GM18498 (cell line): ENCODE data around the gene PIP4K2C.
A peak's percentile ranks its signal among the peaks of the same experiment; 100 is the strongest.

Experiments
- ATAC-seq: cut with Tn5 transposase; IDR thresholded peaks from one replicate; pipeline ENCODE4 v1.9.1; 2021; ENCODE audit warnings: mild to moderate bottlenecking, moderate library complexity; ENCODE audit not compliant: unreplicated experiment

The PIP4K2C gene

DNA sequence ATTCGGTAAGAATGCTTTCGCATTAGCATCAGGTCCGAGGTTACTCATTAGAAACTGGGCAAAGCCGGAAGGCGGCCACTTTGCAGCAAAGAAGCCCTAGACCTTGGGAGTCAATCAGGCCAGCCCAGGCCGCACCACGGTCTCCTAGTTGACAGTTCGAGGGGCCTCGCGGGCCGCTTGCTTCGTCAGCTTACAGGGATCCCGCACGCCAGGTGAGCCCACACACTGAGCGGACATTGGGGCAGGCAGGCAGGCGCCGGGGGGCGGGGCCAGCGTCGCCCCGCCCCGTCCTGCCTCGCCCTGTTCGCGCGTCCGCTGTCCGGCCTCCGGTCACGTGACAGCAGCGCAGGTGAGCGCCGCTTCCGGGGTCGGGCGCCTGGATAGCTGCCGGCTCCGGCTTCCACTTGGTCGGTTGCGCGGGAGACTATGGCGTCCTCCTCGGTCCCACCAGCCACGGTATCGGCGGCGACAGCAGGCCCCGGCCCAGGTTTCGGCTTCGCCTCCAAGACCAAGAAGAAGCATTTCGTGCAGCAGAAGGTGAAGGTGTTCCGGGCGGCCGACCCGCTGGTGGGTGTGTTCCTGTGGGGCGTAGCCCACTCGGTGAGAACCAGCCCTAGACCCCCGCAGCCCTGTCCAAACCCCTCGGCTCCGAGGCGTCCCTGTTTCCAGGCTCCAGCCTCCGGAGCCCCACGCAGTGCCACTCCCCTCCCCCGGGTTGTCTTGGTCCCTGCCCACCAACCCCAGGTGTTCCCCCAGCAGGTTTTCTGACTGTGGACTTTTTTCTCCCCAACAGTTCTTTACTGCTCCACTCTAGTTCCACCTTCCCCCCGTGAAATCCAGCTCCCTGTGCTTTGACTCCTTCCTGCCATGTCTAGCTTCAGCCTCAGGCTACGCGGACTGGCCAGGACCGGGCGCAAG is at the start of gene PIP4K2C:
PIP4K2C (plus strand) TSS at position 329 of the 918 bp plus-strand sequence; CDS start at position 427, 98 bp downstream.
- ATAC-seq, result peak; percentile 95

DNA sequence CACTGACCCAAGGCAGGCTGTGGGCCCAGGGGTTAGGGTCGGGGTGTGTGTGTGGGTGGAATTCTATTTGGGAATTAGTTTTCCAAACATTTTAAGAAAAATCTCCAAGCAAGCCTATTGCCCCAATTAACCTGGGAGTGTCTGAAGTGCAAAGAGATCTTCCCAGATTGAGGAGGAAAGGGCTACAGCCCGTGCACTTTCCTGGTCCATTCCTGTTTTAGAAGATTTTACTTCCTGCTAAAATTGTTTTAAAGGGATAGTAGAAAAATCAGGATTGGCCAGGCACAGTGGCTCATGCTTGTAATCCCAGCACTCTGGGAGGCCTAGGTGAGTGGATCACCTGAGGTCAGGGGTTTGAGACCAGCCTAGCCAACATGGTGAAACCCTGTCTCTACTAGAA is 49.3 kb upstream of the PIP4K2C start:
- ATAC-seq, result no peak

DNA sequence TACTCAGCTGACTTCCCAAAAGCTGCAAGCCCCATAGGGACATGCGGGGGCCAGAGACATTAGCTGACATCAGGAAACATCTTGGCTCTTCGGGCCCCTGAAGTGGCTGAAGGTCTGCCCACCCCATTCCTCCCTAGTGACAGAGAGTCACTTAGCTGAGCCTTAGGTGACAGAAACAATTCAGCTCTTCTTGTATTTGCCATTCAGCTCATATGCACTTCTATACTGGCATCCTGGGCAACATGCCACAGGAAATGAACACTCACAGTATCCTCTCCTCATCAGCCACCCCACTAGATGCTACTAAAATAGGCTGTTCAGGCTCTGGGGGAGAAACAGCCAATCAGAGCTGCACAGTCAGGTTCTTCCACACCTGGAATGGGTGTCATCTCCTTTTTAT is 47.4 kb upstream of the PIP4K2C start:
- no peak for ATAC-seq

DNA sequence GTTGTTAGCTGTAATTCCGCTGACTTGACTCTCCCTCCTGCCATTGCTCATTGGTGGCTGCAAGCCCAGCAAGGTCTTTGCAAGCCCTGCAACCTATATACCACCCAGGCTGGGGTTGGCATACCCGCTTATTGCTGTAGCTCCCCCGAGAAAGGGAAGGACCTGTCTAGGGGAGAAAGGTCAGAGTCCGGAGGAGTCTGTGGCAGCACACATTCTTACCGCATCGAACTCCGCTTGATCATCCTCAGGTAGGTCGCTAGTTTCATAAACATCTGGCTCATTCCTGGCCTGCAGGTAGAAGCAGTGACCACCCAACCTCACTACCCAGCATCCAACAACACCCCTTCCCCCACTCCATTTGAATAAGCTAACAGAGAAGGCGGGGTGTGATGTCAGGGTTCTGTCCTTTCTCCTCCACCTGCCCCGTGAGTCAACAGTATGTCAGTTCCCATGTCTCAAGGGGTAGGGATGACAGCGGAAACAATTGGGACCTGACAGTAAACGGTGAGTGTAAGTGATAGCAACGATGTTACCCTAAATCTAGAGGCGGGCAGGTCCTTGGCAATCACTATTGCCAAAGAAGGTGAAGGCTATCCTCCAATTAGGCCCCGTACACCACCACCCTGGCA is 45.1 kb upstream of the PIP4K2C start:
- no peak for ATAC-seq

DNA sequence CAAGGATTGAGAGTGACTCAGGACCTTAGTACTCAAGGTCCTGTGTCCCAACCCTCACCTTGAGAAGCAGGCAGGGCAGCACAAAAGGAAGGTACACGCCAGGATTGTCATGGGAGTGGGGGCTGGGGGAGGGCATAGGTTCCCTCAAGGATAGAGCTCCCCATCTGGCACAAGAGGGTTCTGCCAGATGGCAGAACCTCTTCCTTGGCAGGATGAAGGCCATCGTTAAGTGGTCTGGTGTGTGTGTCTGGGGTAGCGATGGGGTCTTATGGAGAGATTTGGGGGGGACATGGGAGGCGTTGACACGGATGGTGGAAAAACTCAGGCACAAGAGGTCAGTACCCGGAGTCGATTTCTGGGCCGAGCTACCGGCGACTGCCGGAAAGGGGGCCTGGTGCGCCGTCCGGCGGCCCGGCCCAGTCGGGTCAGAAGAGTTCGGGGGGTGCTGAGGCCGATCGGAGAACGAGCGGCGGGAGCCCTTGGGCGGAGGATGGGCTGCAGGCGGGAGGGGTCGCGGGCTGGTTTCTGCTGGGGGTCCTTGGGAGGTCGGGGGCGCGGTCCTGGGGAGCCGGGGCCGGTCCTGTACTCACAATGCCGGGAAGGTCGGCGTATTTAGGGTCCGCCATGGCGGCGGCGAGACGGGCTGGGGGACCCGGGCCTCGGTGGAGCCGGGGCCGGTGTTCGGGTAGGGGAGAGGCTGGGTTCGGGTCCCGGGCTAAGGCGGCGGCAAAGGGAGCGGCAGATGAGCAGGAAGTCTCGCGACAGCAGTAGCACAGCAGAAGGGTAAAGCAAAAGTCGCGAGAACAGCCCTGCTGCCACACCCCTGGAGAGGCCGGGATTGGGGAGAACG is 44.3 kb upstream of the PIP4K2C start, which contains the start of gene DCTN2:
DCTN2 (minus strand) TSS at position 755 of the 850 bp plus-strand sequence; CDS start at position 626, 129 bp downstream.
- peak; percentile 98 for ATAC-seq

DNA sequence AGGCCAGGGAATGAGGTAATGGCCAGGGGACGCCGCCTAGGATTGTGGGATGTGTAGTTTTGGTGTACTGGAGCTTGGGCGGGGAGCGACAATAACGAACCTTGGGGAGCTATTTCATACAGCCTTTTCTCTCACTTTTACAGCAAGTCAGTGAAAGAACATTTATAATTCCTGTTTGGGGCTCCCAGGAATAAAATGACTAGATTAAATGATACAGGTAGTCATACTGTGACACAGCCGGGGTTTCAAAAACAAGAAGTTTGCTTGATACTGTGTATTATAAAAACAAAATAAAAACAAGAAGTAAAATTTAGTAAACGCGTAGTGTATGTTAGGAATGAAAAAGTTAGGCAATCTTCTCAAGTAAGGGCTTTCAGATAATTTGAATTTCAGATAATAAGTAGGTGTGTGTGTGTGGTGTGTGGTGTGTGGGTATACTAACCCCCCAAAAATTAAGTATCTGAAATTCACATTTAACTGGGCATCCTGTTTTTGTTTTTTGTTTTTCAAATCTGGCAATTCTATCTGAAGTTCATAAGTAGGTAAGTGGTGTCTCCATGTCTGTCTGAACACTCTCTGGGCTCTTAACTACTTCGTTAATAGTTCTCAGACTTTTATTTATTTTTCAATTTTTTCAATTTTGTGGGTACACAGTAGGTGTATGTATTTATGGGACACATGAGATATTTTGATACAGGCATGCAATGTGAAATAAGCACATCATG is 43.5 kb upstream of the PIP4K2C start:
- ATAC-seq, result no peak

DNA sequence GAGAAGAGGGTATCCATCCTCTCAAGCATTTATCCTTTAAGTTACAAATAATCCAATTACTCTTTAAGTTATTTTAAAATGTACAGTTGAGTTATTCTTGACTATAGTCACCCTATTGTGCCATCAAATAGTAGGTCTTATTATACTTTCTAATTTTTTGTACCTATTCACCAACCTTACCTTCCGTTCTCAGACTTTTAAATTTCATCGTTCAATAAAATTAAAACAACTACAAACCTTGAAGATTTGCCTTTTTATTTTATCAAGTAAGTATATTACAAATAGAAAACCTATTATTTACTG is 43.0 kb upstream of the PIP4K2C start:
- ATAC-seq, result no peak

DNA sequence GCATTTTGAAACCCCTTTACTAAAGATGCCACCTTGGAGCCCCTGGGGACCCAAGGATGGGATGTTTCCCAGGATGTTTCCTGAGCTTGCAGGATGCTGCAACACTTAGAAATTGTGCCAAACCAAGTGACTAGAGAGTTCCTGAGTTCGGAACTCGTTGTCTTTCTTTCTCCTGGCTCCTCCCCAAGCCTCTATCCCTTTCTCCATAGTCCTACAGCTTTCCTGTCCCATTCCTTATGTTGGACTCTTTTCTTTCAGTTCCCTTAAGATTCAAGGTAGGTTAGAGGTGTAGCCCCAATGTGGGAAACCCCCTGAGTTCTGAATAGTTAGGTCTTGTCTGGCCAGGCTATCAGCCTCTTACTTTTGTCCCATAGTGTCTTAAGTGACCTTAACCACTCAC is 42.5 kb upstream of the PIP4K2C start:
- no peak for ATAC-seq

DNA sequence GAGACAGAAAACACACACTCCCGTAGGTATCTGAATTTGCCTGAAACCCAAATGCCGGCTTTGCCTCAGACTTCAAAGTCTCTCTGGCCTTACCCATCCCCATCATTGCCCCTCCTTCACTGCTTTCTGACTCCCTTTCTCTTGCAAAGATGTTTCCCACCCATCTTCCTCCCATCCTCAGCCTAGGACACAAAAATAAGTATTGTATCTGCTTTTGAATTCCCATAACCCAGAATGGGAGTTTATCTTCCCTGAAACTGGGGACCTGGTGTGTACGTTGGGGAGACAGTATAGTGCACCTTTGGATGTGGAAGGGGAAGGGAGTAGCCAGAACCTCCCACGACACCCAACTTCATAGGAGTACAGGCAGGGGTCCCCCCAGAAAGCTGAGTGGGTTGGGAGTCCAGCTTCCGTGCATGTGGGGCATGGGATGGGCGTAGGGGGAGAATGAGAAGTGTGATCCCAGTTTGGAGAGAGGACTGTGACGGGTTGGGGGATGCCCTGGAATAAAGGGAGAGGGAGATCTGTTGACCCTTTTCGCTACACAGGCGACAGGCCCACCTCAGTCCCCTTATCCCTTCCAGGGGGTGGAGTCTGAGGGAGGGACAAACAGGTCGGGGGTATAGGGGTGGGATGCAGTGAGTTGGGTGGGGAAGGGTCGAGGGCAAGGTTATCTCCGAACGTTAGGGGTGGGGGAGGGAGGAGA is 41.6 kb upstream of the PIP4K2C start:
- ATAC-seq, result no peak

DNA sequence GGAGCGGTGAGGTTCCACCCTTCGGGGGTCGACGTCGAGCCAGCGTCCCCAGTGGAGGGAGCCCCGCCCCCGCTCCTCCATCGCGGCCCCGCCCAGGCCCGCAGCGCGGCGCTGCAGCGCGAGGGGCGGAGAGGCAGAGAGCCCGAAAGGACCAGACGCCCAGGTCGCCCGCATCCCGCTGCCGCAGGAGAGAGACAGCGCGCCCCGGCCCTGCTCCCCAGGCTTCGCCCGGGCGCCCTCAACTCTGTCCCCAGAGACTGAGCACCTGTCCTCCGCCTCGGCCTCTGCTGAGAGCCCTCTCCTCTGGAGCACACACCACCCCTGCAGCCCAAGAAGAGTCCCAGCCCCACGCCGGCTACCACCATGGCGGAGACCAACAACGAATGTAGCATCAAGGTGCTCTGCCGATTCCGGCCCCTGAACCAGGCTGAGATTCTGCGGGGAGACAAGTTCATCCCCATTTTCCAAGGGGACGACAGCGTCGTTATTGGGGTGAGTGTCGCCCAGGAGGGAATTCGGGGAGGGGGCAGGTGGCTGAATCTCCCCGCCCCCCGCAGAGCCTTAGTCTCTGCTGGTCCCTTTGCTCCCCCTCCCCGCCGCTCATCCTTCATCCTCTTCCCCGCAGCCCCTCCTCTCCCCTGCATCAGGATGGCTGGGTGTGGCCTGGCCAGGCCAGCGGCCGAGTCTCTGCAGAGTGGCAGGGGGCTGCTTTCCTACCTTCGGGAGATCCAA is 40.9 kb upstream of the PIP4K2C start, which contains the start of gene KIF5A:
KIF5A (plus strand) TSS at position 136 of the 732 bp plus-strand sequence; CDS start at position 364, 228 bp downstream.
- peak; percentile 27 for ATAC-seq

DNA sequence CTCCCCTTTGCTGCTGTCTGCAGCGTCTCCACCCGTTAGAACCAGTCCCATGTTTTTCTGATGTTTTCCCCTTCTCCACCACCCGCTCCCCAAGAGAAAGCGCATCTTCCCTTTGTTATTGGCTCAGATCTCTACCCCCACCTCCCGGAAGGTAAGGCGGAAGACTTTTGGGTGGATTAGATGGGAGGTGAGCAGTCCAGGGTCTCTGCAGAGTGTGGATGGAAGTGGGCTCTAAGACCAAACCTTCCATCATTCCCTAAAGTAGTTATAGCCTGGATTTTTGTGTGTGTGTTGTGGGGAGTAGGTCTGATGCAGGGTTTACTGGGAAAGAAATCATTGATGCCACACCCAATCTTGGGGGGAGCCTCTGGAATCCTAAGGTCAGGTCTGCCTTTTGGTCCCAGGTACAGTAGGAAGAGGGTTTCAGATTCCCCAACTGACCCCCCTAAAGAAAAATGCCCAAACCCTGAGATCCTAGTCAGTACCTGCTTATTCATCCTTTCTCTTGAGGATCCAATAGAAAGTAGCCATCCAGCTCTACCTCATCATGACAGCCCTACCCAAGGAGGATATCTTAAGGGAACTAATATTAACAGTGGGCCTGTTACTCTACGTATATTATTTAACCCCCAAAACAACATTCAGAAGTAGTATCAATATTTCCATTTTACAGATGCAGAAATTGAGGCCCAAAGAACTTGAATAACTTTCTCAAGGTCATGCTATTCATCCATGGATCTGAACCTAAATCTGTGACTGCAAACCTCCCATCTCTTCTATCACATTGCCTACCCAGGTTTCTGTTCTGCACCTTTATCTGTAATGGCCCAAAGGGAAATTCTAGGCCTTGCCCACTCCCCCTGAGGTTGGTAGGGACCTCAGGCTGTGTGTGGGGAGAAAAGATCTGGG is 40.1 kb upstream of the PIP4K2C start:
- ATAC-seq, result no peak

DNA sequence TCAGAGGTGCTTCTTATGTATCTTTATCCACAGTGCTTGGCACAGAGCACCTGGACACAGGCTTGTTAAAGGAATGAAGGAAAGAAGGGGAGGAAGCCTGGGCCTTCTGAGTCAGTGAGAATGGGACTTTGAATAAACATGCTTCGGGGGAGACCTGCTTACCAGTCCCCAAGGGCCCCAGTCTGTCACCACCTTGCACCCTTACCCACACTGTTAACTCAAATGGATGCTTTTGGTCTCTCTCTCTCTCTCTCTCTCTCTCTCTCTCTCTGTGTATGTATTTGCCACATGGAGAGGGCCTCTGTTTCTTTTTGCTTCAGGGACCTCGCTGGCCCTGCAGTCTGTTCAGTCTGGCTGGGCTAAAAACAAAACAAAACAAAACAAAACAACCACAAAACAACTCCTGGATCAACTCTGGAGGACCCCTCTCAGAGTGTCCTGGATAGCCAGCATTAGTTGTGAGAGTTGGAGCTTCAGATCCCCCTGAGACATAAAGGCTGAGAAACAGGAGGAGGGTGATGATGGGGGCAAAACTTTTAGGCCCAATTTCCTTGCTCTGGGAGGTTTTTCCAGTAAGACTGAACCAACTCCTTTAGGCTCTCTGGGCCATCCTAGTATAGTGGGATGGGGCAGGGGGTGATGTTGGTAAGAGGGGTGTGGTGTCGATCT is 39.2 kb upstream of the PIP4K2C start:
- ATAC-seq, result no peak

DNA sequence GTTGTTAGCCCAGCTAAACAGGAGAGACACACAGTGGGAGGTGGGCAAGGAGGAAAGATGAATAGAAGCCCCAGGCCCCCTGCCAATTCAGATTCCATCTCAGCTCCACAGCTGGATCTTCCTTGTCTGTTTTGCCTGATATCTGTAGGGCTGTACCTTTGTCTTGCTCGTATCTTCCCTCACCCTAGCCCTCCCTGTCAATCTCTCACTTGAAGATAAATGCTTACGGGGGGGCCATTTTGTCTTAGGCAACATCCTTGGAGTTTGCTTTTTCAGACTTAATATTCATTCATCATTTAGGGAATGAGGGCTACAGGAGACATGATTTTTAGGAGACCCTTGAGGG is 38.7 kb upstream of the PIP4K2C start:
- ATAC-seq, result no peak

DNA sequence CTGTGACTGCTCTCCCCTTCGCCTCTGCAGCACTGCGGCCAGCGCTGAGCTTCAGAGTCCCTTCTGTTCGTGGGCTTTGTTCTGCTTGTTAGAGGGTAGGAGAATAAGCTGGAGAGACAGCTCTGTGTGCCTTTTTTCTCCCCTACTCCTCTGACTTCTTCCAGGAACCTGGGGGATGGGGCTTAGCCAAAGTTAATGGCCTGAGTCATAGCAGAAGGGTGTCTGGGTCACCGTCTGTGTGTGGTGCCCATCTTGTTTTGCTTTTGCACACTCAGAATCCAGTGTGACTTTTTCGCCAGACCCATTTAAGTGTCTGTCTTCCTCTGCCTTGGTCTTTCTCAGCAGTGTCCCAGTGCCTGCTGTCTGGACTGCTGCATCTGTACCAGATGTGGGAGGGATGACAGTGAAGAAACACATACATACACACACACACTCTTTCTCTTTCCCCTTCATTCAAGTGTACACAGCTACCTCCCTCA is 38.1 kb upstream of the PIP4K2C start:
- ATAC-seq, result no peak

DNA sequence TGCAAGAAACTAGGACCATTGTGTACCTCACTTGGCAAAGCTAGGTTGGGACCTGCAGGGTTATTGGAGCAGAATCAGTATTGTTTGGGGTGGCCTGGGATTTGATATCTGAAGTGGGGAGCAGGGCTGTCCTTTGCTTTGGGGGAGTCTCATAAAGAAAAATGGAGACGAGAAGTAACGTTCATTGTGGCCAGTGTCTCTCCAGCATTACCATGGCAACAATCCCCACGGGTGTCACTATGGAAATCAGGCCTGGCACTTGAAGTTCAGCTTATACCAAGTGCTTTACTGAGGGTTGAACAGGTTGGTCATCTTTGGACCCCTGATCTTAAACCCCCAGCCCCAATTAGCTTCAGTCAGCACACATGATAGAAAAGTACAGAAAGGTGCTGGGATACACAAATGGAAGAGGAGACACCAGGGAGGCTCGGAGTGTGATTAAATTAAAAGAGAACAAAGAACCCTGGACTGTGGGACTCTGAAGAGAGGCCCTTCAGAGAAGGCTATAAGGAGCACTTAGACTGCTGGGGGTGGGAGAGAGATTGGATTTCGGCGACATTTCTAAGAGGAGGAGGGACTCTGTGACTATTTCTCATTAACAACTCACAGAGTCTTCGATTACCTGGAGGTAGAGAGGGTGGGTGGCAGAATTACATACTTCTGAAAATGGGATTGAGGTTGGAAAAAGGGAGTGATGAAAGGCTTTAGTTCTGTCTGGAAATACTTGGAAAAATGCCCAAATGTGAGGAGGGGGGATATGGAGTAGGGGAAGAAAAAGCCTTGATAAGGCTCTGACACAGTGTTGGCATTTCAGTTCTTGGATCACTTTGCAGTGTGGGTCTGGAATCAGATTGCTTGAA is 37.4 kb upstream of the PIP4K2C start:
- ATAC-seq, result no peak

DNA sequence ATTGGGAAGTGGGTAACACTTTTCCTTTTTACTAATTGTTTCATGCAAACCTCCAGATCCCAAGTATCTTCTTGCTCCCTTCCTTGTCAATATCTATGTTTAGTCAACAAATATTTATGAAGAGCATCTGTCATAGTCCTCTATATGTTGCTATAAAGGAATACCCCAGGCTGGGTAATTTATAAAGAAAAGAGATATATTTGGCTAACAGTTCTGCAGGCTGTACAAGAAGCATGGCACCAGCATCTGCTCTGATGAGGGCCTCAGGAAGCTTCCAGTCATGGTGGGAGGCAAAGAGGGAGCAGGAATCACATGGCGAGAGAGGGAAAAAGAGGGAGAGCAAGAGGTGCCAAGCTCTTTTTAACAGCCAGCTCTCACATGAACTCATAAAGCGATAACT is 36.5 kb upstream of the PIP4K2C start:
- ATAC-seq, result no peak

DNA sequence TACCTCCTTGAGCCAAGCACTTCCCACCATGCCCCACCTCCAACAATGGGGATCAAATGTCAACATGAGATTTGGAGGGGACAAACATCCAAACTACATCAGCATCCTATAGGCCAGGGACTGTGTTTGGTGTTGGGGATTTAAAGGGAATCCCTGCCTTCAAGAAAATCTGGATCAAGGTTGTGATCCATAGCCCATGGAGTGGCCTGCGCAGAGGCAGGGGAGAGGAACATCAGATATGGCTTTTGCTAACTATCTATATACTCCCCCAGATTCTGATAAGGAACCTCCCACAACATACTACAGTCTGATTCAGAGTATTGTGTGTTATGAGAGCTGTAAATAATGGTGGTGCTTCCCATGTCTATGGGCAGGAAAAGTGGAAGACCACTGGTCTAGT is 36.1 kb upstream of the PIP4K2C start:
- ATAC-seq, result no peak
